GM19438 (cell line): Measurements from ENCODE around the gene ERICH6.
"Not testable (repeated sequence)": the region's sequence is repeated elsewhere in the genome, so short reads cannot be mapped to it uniquely, and the experiment has no call there.

Experiments
- ATAC-seq: cut with Tn5 transposase; IDR thresholded peaks from one replicate; pipeline ENCODE4 v1.9.1; 2021; ENCODE audit warnings: low read depth; ENCODE audit not compliant: unreplicated experiment

Gene ERICH6

GRCh38 chr3:150623945-150624344 lies 79.8 kb downstream of the ERICH6 start:
- no peak for ATAC-seq

GRCh38 chr3:150622955-150623354 lies 80.8 kb downstream of the ERICH6 start:
- ATAC-seq: not testable (repeated sequence)

- no peak for ATAC-seq
These were observed 83.6 kb downstream of the ERICH6 start for GRCh38 chr3:150620002-150620689.

- no peak for ATAC-seq
These were observed 89.8 kb downstream of the ERICH6 start for GRCh38 chr3:150613709-150614480.

- ATAC-seq: no peak
These were observed 90.7 kb downstream of the ERICH6 start for GRCh38 chr3:150613034-150613433.

- ATAC-seq: no peak
These were observed 91.2 kb downstream of the ERICH6 start for GRCh38 chr3:150612494-150612893.

GRCh38 chr3:150611666-150612065 lies 92.1 kb downstream of the ERICH6 start:
- no peak for ATAC-seq

GRCh38 chr3:150610785-150611184 lies 92.9 kb downstream of the ERICH6 start:
- no peak for ATAC-seq

- ATAC-seq: no peak
These were observed 93.7 kb downstream of the ERICH6 start for GRCh38 chr3:150609988-150610387.
